Panc1 (cell line): ENCODE data around the gene XRCC6. TPM values are rescaled to one million over a fixed set of nuclear protein-coding genes. Genes with fewer than 3 reads are reported as not detected.

ENCODE experiments used
- ATAC-seq: fragments of 200-7000 bp; cut with Tn5 transposase; 2 replicates; pipeline ENCODE4 v1.9.1; 2020; ENCODE audit warnings: mild to moderate bottlenecking, moderate library complexity
- BruUV-seq: library from RNA; stranded (reverse); fragments of 400-500 nt; replicated peaks from 2 replicates; lab custom pipeline; 2021; lab: Mats Ljungman, UMichigan
- CTCF ChIA-PET: fragments of 300-600 bp; sonication (Branson Sonifier 250); formaldehyde crosslinking; loops from one replicate; lab custom pipeline; 2022; ENCODE audit warnings: antibody characterized with exemption; lab: Charles Lee
- POLR2A ChIA-PET: fragments of 300-600 bp; sonication (Branson Sonifier 250); formaldehyde crosslinking; loops from one replicate; lab custom pipeline; 2022; ENCODE audit warnings: antibody characterized with exemption; lab: Charles Lee
- DNase-seq: peaks from one replicate; pipeline ENCODE4 v3.0.0-alpha.2; 2010; ENCODE audit warnings: low read depth, low spot score
- H3K27ac ChIP-seq: 2 replicates; pipeline ENCODE4 v1.5.1; 2011; ENCODE audit warnings: mild to moderate bottlenecking, low read length, inconsistent platforms
- H3K27me3 ChIP-seq: fragments of 200-500 bp; sonication (Bioruptor generic); 2 replicates; pipeline ENCODE4 v1.6.0; 2014; ENCODE audit warnings: low read length, inconsistent platforms; ENCODE audit not compliant: control insufficient read depth, insufficient read depth
- H3K36me3 ChIP-seq: fragments of 200-500 bp; sonication (Bioruptor generic); 2 replicates; pipeline ENCODE4 v1.5.1; 2014; ENCODE audit warnings: inconsistent platforms, mild to moderate bottlenecking, low read length, moderate library complexity; ENCODE audit not compliant: control insufficient read depth, insufficient read depth
- H3K4me1 ChIP-seq: 2 replicates; pipeline ENCODE4 v1.5.1; 2011; ENCODE audit warnings: inconsistent platforms, mild to moderate bottlenecking, low read length, moderate library complexity; ENCODE audit not compliant: control insufficient read depth, insufficient read depth
- H3K4me3 ChIP-seq, 2 experiments: 2 replicates each; pipeline ENCODE4 v1.5.1; 2011 to 2012; ENCODE audit warnings: low read depth in 2 of 2, low read length in 2 of 2, mild to moderate bottlenecking in 2 of 2, inconsistent platforms in 1 of 2, moderate library complexity in 1 of 2
- H3K9me3 ChIP-seq: fragments of 200-500 bp; sonication (Bioruptor generic); 2 replicates; pipeline ENCODE4 v1.5.1; 2014; ENCODE audit warnings: low read depth, mild to moderate bottlenecking, inconsistent platforms, low read length, moderate library complexity; ENCODE audit not compliant: control insufficient read depth, insufficient read depth
- POLR2AphosphoS5 ChIP-seq: IDR thresholded peaks from 2 replicates; pipeline ENCODE4 v1.6.1; 2012; ENCODE audit warnings: mild to moderate bottlenecking, low read depth, low read length, moderate library complexity
- REST ChIP-seq, 2 experiments: IDR thresholded peaks; 2 replicates each; pipeline ENCODE4 v1.6.1; 2011 to 2012; ENCODE audit warnings: low read depth in 2 of 2, control low read depth in 1 of 2, low read length in 1 of 2, mild to moderate bottlenecking in 1 of 2, moderate library complexity in 1 of 2; ENCODE audit not compliant: insufficient read depth in 1 of 2
- SIN3A ChIP-seq: IDR thresholded peaks from 2 replicates; pipeline ENCODE4 v1.6.1; 2012; ENCODE audit warnings: low read depth, mild to moderate bottlenecking, low read length, moderate library complexity, borderline replicate concordance; ENCODE audit not compliant: insufficient read depth
- TCF7L2 ChIP-seq: IDR thresholded peaks from 2 replicates; pipeline ENCODE4 v1.6.1; 2011; ENCODE audit warnings: mild to moderate bottlenecking, low read depth, low read length, inconsistent platforms
- in situ Hi-C: cut with HindIII; loops from 2 replicates; pipeline ENCODE4 v1.10.0; 2016; ENCODE audit warnings: low sequenced_read_pairs, low pct_unique_long_range_greater_than_20kb
- intact Hi-C: fragments of 100-400 bp; cut with micrococcal nuclease; formaldehyde crosslinking; loops from one replicate; pipeline ENCODE4 v1.10.0; 2022; ENCODE audit not compliant: unreplicated experiment
- total RNA-seq: library from RNA; stranded (reverse); gene quantifications from one replicate; pipeline ENCODE4 v1.2.1, GENCODE V29; 2021; ENCODE audit not compliant: unreplicated experiment
- TF ChIP-seq, protein P1 (sequence below): fragments of 450-650 bp; IDR thresholded peaks from 2 replicates; pipeline ENCODE4 v1.5.1; 2017; ENCODE audit warnings: mild to moderate bottlenecking

Gene XRCC6
- total RNA-seq, 1 experiment from 2014 or later, result 287 TPM

GRCh38 chr22:41650821-41651220, 29.7 kb downstream of the XRCC6 start:
- Histone ChIP-seq H3K27ac (no peak overlapping the region), H3K9me3 (no peaks in the 10 kb centered on the region), H3K4me1 (no peaks in the 10 kb centered on the region), H3K27me3 (no peaks in the 10 kb centered on the region), H3K4me3 (no peak overlapping the region), H3K36me3 (peaks cover 28% of the 10 kb centered on the region)
- ATAC-seq, result no peak
- POLR2A ChIA-PET, result interaction anchor here (0.6 to 0.9 kb wide), 2 partner anchors 9 to 34 kb away, joined by 5 to 12 read pairs; no protein-coding TSS in a partner anchor
- BruUV-seq, result no TSS peak
- no peak for DNase-seq
- in situ Hi-C loops (no loop called here), intact Hi-C loops (no loop called here)
- no peak for TF ChIP-seq REST (IDR thresholded peaks at IDR 0.05; ENCODE audit: insufficient read depth in 1 of 2, low read depth in 2 of 2, low read length in 1 of 2)
- TF ChIP-seq, protein P1, sequence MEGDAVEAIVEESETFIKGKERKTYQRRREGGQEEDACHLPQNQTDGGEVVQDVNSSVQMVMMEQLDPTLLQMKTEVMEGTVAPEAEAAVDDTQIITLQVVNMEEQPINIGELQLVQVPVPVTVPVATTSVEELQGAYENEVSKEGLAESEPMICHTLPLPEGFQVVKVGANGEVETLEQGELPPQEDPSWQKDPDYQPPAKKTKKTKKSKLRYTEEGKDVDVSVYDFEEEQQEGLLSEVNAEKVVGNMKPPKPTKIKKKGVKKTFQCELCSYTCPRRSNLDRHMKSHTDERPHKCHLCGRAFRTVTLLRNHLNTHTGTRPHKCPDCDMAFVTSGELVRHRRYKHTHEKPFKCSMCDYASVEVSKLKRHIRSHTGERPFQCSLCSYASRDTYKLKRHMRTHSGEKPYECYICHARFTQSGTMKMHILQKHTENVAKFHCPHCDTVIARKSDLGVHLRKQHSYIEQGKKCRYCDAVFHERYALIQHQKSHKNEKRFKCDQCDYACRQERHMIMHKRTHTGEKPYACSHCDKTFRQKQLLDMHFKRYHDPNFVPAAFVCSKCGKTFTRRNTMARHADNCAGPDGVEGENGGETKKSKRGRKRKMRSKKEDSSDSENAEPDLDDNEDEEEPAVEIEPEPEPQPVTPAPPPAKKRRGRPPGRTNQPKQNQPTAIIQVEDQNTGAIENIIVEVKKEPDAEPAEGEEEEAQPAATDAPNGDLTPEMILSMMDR, result no peak
- TF ChIP-seq POLR2AphosphoS5, result no peak
- no peak for TF ChIP-seq SIN3A
- TF ChIP-seq TCF7L2, result no peak
- CTCF ChIA-PET, result no interaction called here

GRCh38 chr22:41654322-41654721, 33.2 kb downstream of the XRCC6 start:
- intact Hi-C loops, result no loop called here
- CTCF ChIA-PET, result no interaction called here

More at GRCh38 chr22:41654322-41654721, 33.2 kb downstream of the XRCC6 start:
- no peaks in the 10 kb centered on the region for H3K4me1 ChIP-seq
- ATAC-seq, result no peak
- DNase-seq, result no peak
- H3K27me3 ChIP-seq, result no peaks in the 10 kb centered on the region
- no peak overlapping the region for H3K4me3 ChIP-seq
- in situ Hi-C loops, result no loop called here
- TF ChIP-seq, protein P1, result no peak
- TF ChIP-seq TCF7L2 (no peak), REST (IDR thresholded peaks at IDR 0.05; ENCODE audit: insufficient read depth in 1 of 2, low read depth in 2 of 2, low read length in 1 of 2) (no peak), SIN3A (no peak), POLR2AphosphoS5 (no peak)
- H3K27ac ChIP-seq, result no peak overlapping the region
- H3K9me3 ChIP-seq, result no peaks in the 10 kb centered on the region
- POLR2A ChIA-PET, result no interaction called here
- H3K36me3 ChIP-seq, result peaks cover 23% of the 10 kb centered on the region
- BruUV-seq, result no TSS peak
